HepG2 (cell line): ENCODE results near the gene CRYGA. TPM values are rescaled to one million over a fixed set of nuclear protein-coding genes. Genes with fewer than 3 reads are reported as not detected.

Experiments used
- BRD4 ChIP-seq: sonication (generic); formaldehyde crosslinking; IDR thresholded peaks from 2 replicates; pipeline ENCODE4 v1.4.0; 2020; ENCODE audit warnings: missing genetic modification reagents
- FIP1L1 ChIP-seq: fragments of 200-400 bp; formaldehyde crosslinking; IDR thresholded peaks from 2 replicates; pipeline ENCODE4 v1.6.1; 2018; ENCODE audit warnings: low read depth, mild to moderate bottlenecking, low read length, moderate library complexity, borderline replicate concordance; ENCODE audit not compliant: insufficient read depth
- GRHL1 ChIP-seq: sonication (generic); formaldehyde crosslinking; conservative IDR thresholded peaks from 2 replicates; pipeline ENCODE4 v1.8.0; 2022; ENCODE audit warnings: missing genetic modification reagents
- HHEX ChIP-seq: IDR thresholded peaks from 2 replicates; pipeline ENCODE4 v1.6.1; 2016; ENCODE audit warnings: control low read depth
- HNRNPLL ChIP-seq: fragments of 200-400 bp; formaldehyde crosslinking; IDR thresholded peaks from 2 replicates; pipeline ENCODE4 v1.6.1; 2017; ENCODE audit warnings: mild to moderate bottlenecking, low read depth, low read length; ENCODE audit not compliant: poor library complexity, severe bottlenecking
- JDP2 ChIP-seq: sonication (generic); formaldehyde crosslinking; IDR thresholded peaks from 2 replicates; pipeline ENCODE4 v1.8.1; 2022; ENCODE audit warnings: missing genetic modification reagents, borderline replicate concordance
- MAFG ChIP-seq: sonication (generic); formaldehyde crosslinking; IDR thresholded peaks from 2 replicates; pipeline ENCODE4 v1.5.1; 2020; ENCODE audit warnings: mild to moderate bottlenecking, missing genetic modification reagents
- MTF2 ChIP-seq: sonication (generic); formaldehyde crosslinking; IDR thresholded peaks from 2 replicates; pipeline ENCODE4 v1.5.0; 2020; ENCODE audit warnings: missing genetic modification reagents, borderline replicate concordance
- PRPF4 ChIP-seq: fragments of 200-400 bp; formaldehyde crosslinking; IDR thresholded peaks from 2 replicates; pipeline ENCODE4 v1.6.1; 2016; ENCODE audit warnings: low read length, low read depth; ENCODE audit not compliant: poor library complexity, severe bottlenecking
- TRAFD1 ChIP-seq: sonication (generic); formaldehyde crosslinking; IDR thresholded peaks from 2 replicates; pipeline ENCODE4 v1.5.1; 2020; ENCODE audit warnings: missing genetic modification reagents, mild to moderate bottlenecking, borderline replicate concordance
- ZBTB8A ChIP-seq: sonication (generic); formaldehyde crosslinking; IDR thresholded peaks from 2 replicates; pipeline ENCODE4 v1.4.0; 2020; ENCODE audit warnings: mild to moderate bottlenecking, low read depth, missing genetic modification reagents, borderline replicate concordance
- ZNF232 ChIP-seq: sonication (generic); formaldehyde crosslinking; IDR thresholded peaks from 2 replicates; pipeline ENCODE4 v1.4.0; 2020; ENCODE audit warnings: missing genetic modification reagents, borderline replicate concordance
- ZNF296 ChIP-seq: sonication (generic); formaldehyde crosslinking; conservative IDR thresholded peaks from 2 replicates; pipeline ENCODE4 v1.5.0; 2020; ENCODE audit warnings: mild to moderate bottlenecking, missing genetic modification reagents
- ZNF383 ChIP-seq: sonication (generic); formaldehyde crosslinking; IDR thresholded peaks from 2 replicates; pipeline ENCODE4 v1.4.0; 2020; ENCODE audit warnings: missing genetic modification reagents, mild to moderate bottlenecking, borderline replicate concordance
- ZNF44 ChIP-seq: sonication (generic); formaldehyde crosslinking; IDR thresholded peaks from 2 replicates; pipeline ENCODE4 v1.5.1; 2020; ENCODE audit warnings: mild to moderate bottlenecking, missing genetic modification reagents
- ZNF503 ChIP-seq: sonication (generic); formaldehyde crosslinking; IDR thresholded peaks from 2 replicates; pipeline ENCODE4 v1.4.0; 2020; ENCODE audit warnings: missing genetic modification reagents
- ZNF549 ChIP-seq: sonication (generic); formaldehyde crosslinking; IDR thresholded peaks from 2 replicates; pipeline ENCODE4 v1.5.0; 2020; ENCODE audit warnings: missing genetic modification reagents
- ZNF766 ChIP-seq: sonication (generic); formaldehyde crosslinking; IDR thresholded peaks from 2 replicates; pipeline ENCODE4 v1.5.0; 2020; ENCODE audit warnings: missing genetic modification reagents, borderline replicate concordance
- ZNF770 ChIP-seq: sonication (generic); formaldehyde crosslinking; IDR thresholded peaks from 2 replicates; pipeline ENCODE4 v1.5.0; 2020; ENCODE audit warnings: mild to moderate bottlenecking, missing genetic modification reagents
- polyA plus RNA-seq, 8 experiments: library from polyadenylated mRNA; depleted of rRNA in 3 of 8; stranded (reverse) in 7 of 8; unstranded in 1 of 8; fragments of >200 nt; fragmentation: Illumina TruSeq in 4 of 8; extraction: Trizol in 4 of 8; gene quantifications; 2 replicates each; pipeline versions ENCODE4 v1.2.1 to v1.2.3, GENCODE V29; 2011 to 2016; ENCODE audit warnings: low read depth in 4 of 8, missing spikeins in 1 of 8, mixed read lengths in 1 of 8; ENCODE audit not compliant: insufficient read depth in 1 of 8
- total RNA-seq, 5 experiments: library from RNA; depleted of rRNA; stranded (reverse); fragments of >200 nt; fragmentation: Illumina TruSeq; extraction: Trizol; gene quantifications; 2 replicates each; pipeline ENCODE4 v1.2.3, GENCODE V29; 2016; ENCODE audit warnings: low read depth in 1 of 5

Gene CRYGA
- total and polyA plus RNA-seq, 2 of the 13 experiments (the other 11 are each of a cell fraction or from before 2014, with no cell fraction given): not detected

GRCh38 chr2:208142925-208143799, 20.2 kb downstream of the CRYGA start (continued):
- TF ChIP-seq GRHL1 (no peak), ZNF44 (CRISPR knock-in tag) (no peak), ZBTB8A (CRISPR knock-in tag) (no peak), JDP2 (CRISPR knock-in tag) (no peak), MTF2 (0 out of 2 replicates have a peak, but pooled peaks have one; percentile 47), ZNF503 (CRISPR knock-in tag) (0 out of 2 replicates have a peak, but pooled peaks have one; percentile 35), MAFG (CRISPR knock-in tag) (no peak), TRAFD1 (CRISPR knock-in tag) (no peak), FIP1L1 (no peak), ZNF770 (CRISPR knock-in tag) (peak; percentile 100), HNRNPLL (no peak), ZNF766 (CRISPR knock-in tag) (no peak), PRPF4 (no peak), HHEX (peak; percentile 55; the same call in 1 of the 2 replicates), ZNF232 (CRISPR knock-in tag) (0 out of 2 replicates have a peak, but pooled peaks have one; percentile 29), ZNF383 (CRISPR knock-in tag) (no peak), ZNF296 (CRISPR knock-in tag) (no peak), ZNF549 (CRISPR knock-in tag) (no peak), BRD4 (no peak)
